HCT116 (cell line): Measurements from ENCODE around the gene PRKACA. TPM values are rescaled to one million over a fixed set of nuclear protein-coding genes. Genes with fewer than 3 reads are reported as not detected.

Experiments
- ATAC-seq: fragments of 200-7000 bp; cut with Tn5 transposase; 2 replicates; pipeline ENCODE4 v1.9.1; 2020; ENCODE audit warnings: mild to moderate bottlenecking, moderate library complexity
- BruUV-seq: library from RNA; stranded (reverse); fragments of 400-500 nt; replicated peaks from 2 replicates; lab custom pipeline; 2021; lab: Mats Ljungman, UMichigan
- CTCF ChIA-PET: fragments of 300-600 bp; sonication (Branson Sonifier 250); formaldehyde crosslinking; loops from one replicate; lab custom pipeline; 2021; ENCODE audit warnings: antibody characterized with exemption; lab: Charles Lee
- POLR2A ChIA-PET: fragments of 300-600, 350-600 bp; sonication (Branson Sonifier 250); formaldehyde crosslinking; loops from one replicate; lab custom pipeline; 2021; ENCODE audit warnings: antibody characterized with exemption; lab: Charles Lee
- RAD21 ChIA-PET, 2 experiments: fragments of 300-600 bp; sonication (Branson Sonifier 250); formaldehyde crosslinking; loops; one replicate each; lab custom pipeline; 2023; ENCODE audit warnings: low total read pairs in 2 of 2; ENCODE audit not compliant: uncharacterized antibody in 2 of 2, unreplicated experiment in 2 of 2, low non-redundant PET in 1 of 2; lab: Charles Lee
- DNase-seq: peaks from one replicate; pipeline ENCODE4 v3.0.0-alpha.2; 2010; ENCODE audit warnings: low read depth, low spot score
- H2AFZ ChIP-seq: fragments of 200-600 bp; shearing (Covaris generic), sonication (generic); 2 replicates; pipeline ENCODE4 v1.6.1; 2017; ENCODE audit warnings: low read depth, mixed run types, mixed read lengths, antibody characterized with exemption, low read length; ENCODE audit not compliant: poor library complexity, severe bottlenecking
- H3K27ac ChIP-seq: 2 replicates; pipeline ENCODE4 v1.5.1; 2012; ENCODE audit warnings: low read depth, low read length
- H3K27me3 ChIP-seq: fragments of 200-600 bp; sonication (generic); 2 replicates; pipeline ENCODE4 v1.6.1; 2016; ENCODE audit warnings: mixed run types, low read length, mixed read lengths; ENCODE audit not compliant: insufficient read depth
- H3K36me3 ChIP-seq, 2 experiments: fragments of 200-500 bp in 1 of 2; fragments of 200-600 bp in 1 of 2; sonication (Bioruptor generic) in 1 of 2; sonication (generic) in 1 of 2; 2 replicates each; pipeline versions ENCODE4 v1.5.1 to v1.6.1; 2014 to 2016; ENCODE audit warnings: low read length in 2 of 2, inconsistent platforms in 1 of 2, mixed read lengths in 1 of 2, mixed run types in 1 of 2; ENCODE audit not compliant: insufficient read depth in 2 of 2, control insufficient read depth in 1 of 2
- H3K4me1 ChIP-seq, 2 experiments: fragments of 200-600 bp in 1 of 2; sonication (generic) in 1 of 2; 2 replicates each; pipeline versions ENCODE4 v1.5.1 to v1.6.1; 2012 to 2017; ENCODE audit warnings: low read length in 2 of 2, inconsistent platforms in 1 of 2, mild to moderate bottlenecking in 1 of 2, mixed read lengths in 1 of 2, mixed run types in 1 of 2, moderate library complexity in 1 of 2; ENCODE audit not compliant: insufficient read depth in 2 of 2, control insufficient read depth in 1 of 2
- H3K4me2 ChIP-seq: fragments of 200-600 bp; sonication (generic); 2 replicates; pipeline ENCODE4 v1.6.1; 2017; ENCODE audit warnings: mixed run types, low read length, mixed read lengths
- H3K4me3 ChIP-seq, 2 experiments: fragments of 200-600 bp in 1 of 2; sonication (generic) in 1 of 2; replicated peaks in 1 of 2; 2 replicates each; pipeline ENCODE4 v1.5.1; 2011 to 2016; ENCODE audit warnings: low read length in 2 of 2, control low read depth in 1 of 2, low read depth in 1 of 2, mild to moderate bottlenecking in 1 of 2, mixed read lengths in 1 of 2, mixed run types in 1 of 2
- H3K79me2 ChIP-seq: fragments of 200-600 bp; sonication (generic); 2 replicates; pipeline ENCODE4 v1.6.1; 2017; ENCODE audit warnings: mild to moderate bottlenecking, mixed run types, low read length, moderate library complexity, mixed read lengths; ENCODE audit not compliant: insufficient read depth
- H3K9ac ChIP-seq: fragments of 200-600 bp; sonication (generic); 2 replicates; pipeline ENCODE4 v1.6.1; 2016; ENCODE audit warnings: low read length, mixed read lengths
- H3K9me2 ChIP-seq: fragments of 200-600 bp; sonication (generic), shearing (Covaris generic); 2 replicates; pipeline ENCODE4 v1.6.1; 2017; ENCODE audit warnings: mixed run types, mild to moderate bottlenecking, moderate library complexity; ENCODE audit not compliant: insufficient read depth
- H3K9me3 ChIP-seq, 2 experiments: fragments of 200-500 bp in 1 of 2; fragments of 200-600 bp in 1 of 2; sonication (Bioruptor generic) in 1 of 2; sonication (generic) in 1 of 2; 2 replicates each; pipeline ENCODE4 v1.6.1; 2014 to 2017; ENCODE audit warnings: low read length in 2 of 2, mixed read lengths in 2 of 2, inconsistent platforms in 1 of 2, low read depth in 1 of 2, mild to moderate bottlenecking in 1 of 2, mixed run types in 1 of 2, moderate library complexity in 1 of 2; ENCODE audit not compliant: control insufficient read depth in 1 of 2, insufficient read depth in 1 of 2
- H4K20me1 ChIP-seq: fragments of 200-600 bp; sonication (generic), shearing (Covaris generic); 2 replicates; pipeline ENCODE4 v1.6.1; 2017; ENCODE audit warnings: mixed run types, mild to moderate bottlenecking, moderate library complexity; ENCODE audit not compliant: insufficient read depth
- ELF1 ChIP-seq: IDR thresholded peaks from 2 replicates; pipeline ENCODE4 v1.6.1; 2012; ENCODE audit warnings: low read depth, borderline replicate concordance
- EZH2 ChIP-seq: fragments of 200-600 bp; sonication (generic); IDR thresholded peaks from 2 replicates; pipeline ENCODE4 v1.6.1; 2017; ENCODE audit warnings: antibody characterized with exemption, mixed run types
- EZH2phosphoT487 ChIP-seq: fragments of 200-600 bp; IDR thresholded peaks from 2 replicates; pipeline ENCODE4 v1.6.1; 2018; ENCODE audit warnings: antibody characterized with exemption, borderline replicate concordance
- FOSL1 ChIP-seq: IDR thresholded peaks from 2 replicates; pipeline ENCODE4 v1.6.1; 2012; ENCODE audit warnings: low read depth
- JUND ChIP-seq: IDR thresholded peaks from 2 replicates; pipeline ENCODE4 v1.6.1; 2012
- POLR2A ChIP-seq: IDR thresholded peaks from 2 replicates; pipeline ENCODE4 v1.7.0; 2011; ENCODE audit warnings: borderline replicate concordance; ENCODE audit not compliant: insufficient read depth, insufficient read length; ENCODE audit errors: extremely low read depth
- SIN3A ChIP-seq: IDR thresholded peaks from 2 replicates; pipeline ENCODE4 v1.6.1; 2012; ENCODE audit warnings: low read depth
- SP1 ChIP-seq: IDR thresholded peaks from 2 replicates; pipeline ENCODE4 v1.6.1; 2012; ENCODE audit warnings: low read depth
- SRF ChIP-seq: IDR thresholded peaks from 2 replicates; pipeline ENCODE4 v1.6.1; 2012; ENCODE audit warnings: low read depth
- TCF7L2 ChIP-seq: IDR thresholded peaks from 2 replicates; pipeline ENCODE4 v1.7.0; 2011; ENCODE audit warnings: borderline replicate concordance, inconsistent platforms; ENCODE audit not compliant: insufficient read depth, insufficient read length; ENCODE audit errors: extremely low read depth
- intact Hi-C: fragments of 100-400 bp; cut with micrococcal nuclease; formaldehyde crosslinking; loops from 2 replicates; pipeline ENCODE4 v1.10.0; 2022
- total RNA-seq: library from RNA; stranded (reverse); gene quantifications from one replicate; pipeline ENCODE4 v1.2.1, GENCODE V29; 2021; ENCODE audit not compliant: unreplicated experiment
- TF ChIP-seq, protein P1 (sequence below): IDR thresholded peaks from 2 replicates; pipeline ENCODE4 v1.6.1; 2012
- TF ChIP-seq, protein P2 (sequence below): IDR thresholded peaks from 2 replicates; pipeline ENCODE4 v1.6.1; 2012
- TF ChIP-seq, protein P3 (sequence below), 3 experiments: fragments of 200-600 bp in 1 of 3; sonication (generic) in 1 of 3; IDR thresholded peaks in 2 of 3; conservative IDR thresholded peaks in 1 of 3; 2 replicates each; pipeline ENCODE4 v1.5.1; 2012 to 2017; ENCODE audit warnings: low read depth in 2 of 3, low read length in 2 of 3, antibody characterized with exemption in 1 of 3, borderline replicate concordance in 1 of 3, control low read depth in 1 of 3, mild to moderate bottlenecking in 1 of 3, mixed read lengths in 1 of 3, mixed run types in 1 of 3, moderate library complexity in 1 of 3; ENCODE audit not compliant: insufficient read depth in 1 of 3
- TF ChIP-seq, protein P4 (sequence below): IDR thresholded peaks from 2 replicates; pipeline ENCODE4 v1.6.1; 2012; ENCODE audit warnings: low read depth

Gene PRKACA
- total RNA-seq, 1 experiment from 2014 or later, result 95.7 TPM

DNA sequence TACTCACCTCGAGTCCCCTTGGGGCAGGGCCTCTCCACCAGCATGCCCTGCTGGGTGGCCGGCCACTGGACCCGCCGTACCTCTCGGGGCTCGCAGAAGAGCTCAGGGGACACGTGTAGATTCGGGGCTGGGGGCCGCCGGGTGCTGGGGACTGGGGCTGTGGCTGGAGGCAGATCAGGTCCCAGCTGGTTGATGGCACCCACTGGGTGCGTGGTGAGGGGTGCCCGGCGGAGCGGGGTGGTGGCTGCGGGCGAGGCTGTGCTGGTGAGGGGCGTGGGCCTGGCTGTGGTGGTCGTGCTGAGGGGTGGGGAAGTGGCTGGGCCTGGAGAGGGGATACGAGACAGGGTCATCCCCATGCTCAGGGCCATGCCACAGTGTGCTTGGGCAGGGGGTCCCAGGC is 43.7 kb upstream of the PRKACA start:
- Histone ChIP-seq H3K27me3 (no peaks in the 10 kb centered on the region), H3K9me3 (no peaks in the 10 kb centered on the region), H3K9ac (no peak overlapping the region), H3K79me2 (no peaks in the 10 kb centered on the region), H3K9me2 (no peaks in the 10 kb centered on the region), H3K36me3 (peaks cover 22 to 31% of the 10 kb centered on the region in 2 experiments; a peak in 3 of 4 replicates), H2AFZ (no peak overlapping the region), H4K20me1 (no peaks in the 10 kb centered on the region), H3K4me3 (no peak overlapping the region), H3K4me1 (no peaks in the 10 kb centered on the region), H3K4me2 (no peak overlapping the region), H3K27ac (no peak overlapping the region)
- ATAC-seq, result no peak
- no peak for DNase-seq
- intact Hi-C loops, result no loop called here
- POLR2A ChIA-PET, result no interaction called here
- CTCF ChIA-PET, result no interaction called here
- RAD21 ChIA-PET, result no interaction called here
- TF ChIP-seq, protein P1, sequence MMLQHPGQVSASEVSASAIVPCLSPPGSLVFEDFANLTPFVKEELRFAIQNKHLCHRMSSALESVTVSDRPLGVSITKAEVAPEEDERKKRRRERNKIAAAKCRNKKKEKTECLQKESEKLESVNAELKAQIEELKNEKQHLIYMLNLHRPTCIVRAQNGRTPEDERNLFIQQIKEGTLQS, result no peak
- TF ChIP-seq SRF (no peak), EZH2phosphoT487 (no peak), SP1 (no peak)
- TF ChIP-seq, protein P2, sequence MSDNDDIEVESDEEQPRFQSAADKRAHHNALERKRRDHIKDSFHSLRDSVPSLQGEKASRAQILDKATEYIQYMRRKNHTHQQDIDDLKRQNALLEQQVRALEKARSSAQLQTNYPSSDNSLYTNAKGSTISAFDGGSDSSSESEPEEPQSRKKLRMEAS, result no peak
- no TSS peak for BruUV-seq

DNA sequence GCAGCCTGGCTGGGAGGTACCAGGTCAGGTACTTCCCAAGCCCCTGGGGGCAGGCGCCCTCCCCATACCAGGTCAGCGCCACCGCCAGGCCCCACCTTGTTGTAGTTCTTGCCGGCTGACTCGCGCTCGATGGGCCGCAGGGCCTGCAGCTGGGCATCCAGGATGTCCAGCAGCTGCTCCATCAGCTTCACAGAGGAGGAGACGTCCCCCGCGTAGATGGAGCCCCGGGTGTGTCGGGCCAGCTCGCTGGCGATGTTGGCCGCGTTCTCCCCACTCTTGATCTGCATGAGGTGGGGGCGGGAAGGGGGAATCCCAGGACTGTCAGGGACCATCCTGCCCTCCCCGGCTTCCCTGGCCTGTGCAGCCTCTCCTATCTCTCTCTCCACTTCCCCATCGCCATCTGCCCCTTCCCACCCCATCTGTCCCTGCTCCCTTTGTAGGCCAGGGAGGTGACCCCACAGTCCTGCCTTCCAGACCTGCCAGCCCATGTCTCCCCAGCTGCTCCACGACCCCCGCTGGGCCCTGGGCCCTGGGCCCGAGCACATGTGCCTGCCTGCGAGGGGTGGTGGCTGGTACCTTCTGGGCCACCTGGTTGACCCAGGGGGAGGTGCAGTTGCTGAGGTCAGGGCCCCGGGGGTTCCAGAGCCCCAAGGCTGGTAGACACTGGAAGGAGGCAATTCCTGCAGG is 42.6 kb upstream of the PRKACA start:
- H4K20me1 ChIP-seq, result no peaks in the 10 kb centered on the region
- no peak for DNase-seq
- no peaks in the 10 kb centered on the region for H3K27me3 ChIP-seq
- H3K9ac ChIP-seq, result no peak overlapping the region
- no TSS peak for BruUV-seq
- no peaks in the 10 kb centered on the region for H3K9me2 ChIP-seq
- H2AFZ ChIP-seq, result no peak overlapping the region
- no peak for TF ChIP-seq POLR2A
- no peak for TF ChIP-seq JUND
- no peak for TF ChIP-seq EZH2phosphoT487
- no peak for TF ChIP-seq SIN3A
- no peak for TF ChIP-seq FOSL1
- TF ChIP-seq, protein P3, sequence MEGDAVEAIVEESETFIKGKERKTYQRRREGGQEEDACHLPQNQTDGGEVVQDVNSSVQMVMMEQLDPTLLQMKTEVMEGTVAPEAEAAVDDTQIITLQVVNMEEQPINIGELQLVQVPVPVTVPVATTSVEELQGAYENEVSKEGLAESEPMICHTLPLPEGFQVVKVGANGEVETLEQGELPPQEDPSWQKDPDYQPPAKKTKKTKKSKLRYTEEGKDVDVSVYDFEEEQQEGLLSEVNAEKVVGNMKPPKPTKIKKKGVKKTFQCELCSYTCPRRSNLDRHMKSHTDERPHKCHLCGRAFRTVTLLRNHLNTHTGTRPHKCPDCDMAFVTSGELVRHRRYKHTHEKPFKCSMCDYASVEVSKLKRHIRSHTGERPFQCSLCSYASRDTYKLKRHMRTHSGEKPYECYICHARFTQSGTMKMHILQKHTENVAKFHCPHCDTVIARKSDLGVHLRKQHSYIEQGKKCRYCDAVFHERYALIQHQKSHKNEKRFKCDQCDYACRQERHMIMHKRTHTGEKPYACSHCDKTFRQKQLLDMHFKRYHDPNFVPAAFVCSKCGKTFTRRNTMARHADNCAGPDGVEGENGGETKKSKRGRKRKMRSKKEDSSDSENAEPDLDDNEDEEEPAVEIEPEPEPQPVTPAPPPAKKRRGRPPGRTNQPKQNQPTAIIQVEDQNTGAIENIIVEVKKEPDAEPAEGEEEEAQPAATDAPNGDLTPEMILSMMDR (IDR thresholded peaks at IDR 0.05 in 2 of 3, conservative IDR thresholded peaks at IDR 0.05 in 1 of 3; ENCODE audit: borderline replicate concordance in 1 of 3, insufficient read depth in 1 of 3, low read depth in 2 of 3, low read length in 2 of 3), result no peak
- TF ChIP-seq, protein P4, sequence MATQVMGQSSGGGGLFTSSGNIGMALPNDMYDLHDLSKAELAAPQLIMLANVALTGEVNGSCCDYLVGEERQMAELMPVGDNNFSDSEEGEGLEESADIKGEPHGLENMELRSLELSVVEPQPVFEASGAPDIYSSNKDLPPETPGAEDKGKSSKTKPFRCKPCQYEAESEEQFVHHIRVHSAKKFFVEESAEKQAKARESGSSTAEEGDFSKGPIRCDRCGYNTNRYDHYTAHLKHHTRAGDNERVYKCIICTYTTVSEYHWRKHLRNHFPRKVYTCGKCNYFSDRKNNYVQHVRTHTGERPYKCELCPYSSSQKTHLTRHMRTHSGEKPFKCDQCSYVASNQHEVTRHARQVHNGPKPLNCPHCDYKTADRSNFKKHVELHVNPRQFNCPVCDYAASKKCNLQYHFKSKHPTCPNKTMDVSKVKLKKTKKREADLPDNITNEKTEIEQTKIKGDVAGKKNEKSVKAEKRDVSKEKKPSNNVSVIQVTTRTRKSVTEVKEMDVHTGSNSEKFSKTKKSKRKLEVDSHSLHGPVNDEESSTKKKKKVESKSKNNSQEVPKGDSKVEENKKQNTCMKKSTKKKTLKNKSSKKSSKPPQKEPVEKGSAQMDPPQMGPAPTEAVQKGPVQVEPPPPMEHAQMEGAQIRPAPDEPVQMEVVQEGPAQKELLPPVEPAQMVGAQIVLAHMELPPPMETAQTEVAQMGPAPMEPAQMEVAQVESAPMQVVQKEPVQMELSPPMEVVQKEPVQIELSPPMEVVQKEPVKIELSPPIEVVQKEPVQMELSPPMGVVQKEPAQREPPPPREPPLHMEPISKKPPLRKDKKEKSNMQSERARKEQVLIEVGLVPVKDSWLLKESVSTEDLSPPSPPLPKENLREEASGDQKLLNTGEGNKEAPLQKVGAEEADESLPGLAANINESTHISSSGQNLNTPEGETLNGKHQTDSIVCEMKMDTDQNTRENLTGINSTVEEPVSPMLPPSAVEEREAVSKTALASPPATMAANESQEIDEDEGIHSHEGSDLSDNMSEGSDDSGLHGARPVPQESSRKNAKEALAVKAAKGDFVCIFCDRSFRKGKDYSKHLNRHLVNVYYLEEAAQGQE, result no peak
- TF ChIP-seq, protein P1, result no peak
- TF ChIP-seq TCF7L2, result no peak
- TF ChIP-seq ELF1, result no peak
- no peak for TF ChIP-seq EZH2
- no peak for TF ChIP-seq SRF
- no peaks in the 10 kb centered on the region for H3K9me3 ChIP-seq
- H3K4me3 ChIP-seq, result no peak overlapping the region
- no peak overlapping the region for H3K27ac ChIP-seq
- ChIA-PET POLR2A (no interaction called here), RAD21 (no interaction called here), CTCF (no interaction called here)
- no peak overlapping the region for H3K4me2 ChIP-seq
- no peaks in the 10 kb centered on the region for H3K4me1 ChIP-seq
- H3K36me3 ChIP-seq, result peaks cover 31 to 37% of the 10 kb centered on the region in 2 experiments; a peak in 3 of 4 replicates
- no peak for ATAC-seq
- intact Hi-C loops, result no loop called here
- H3K79me2 ChIP-seq, result no peaks in the 10 kb centered on the region
